Astrocyte of the cerebellum (primary cell): ENCODE data around the gene SP100.
A peak's percentile ranks its signal among the peaks of the same experiment; 100 is the strongest.

Experiments used
- DNase-seq: peaks from one replicate; pipeline ENCODE4 v3.0.0-alpha.2; 2011; ENCODE audit warnings: low read depth
- H3K4me3 ChIP-seq: 2 replicates; pipeline ENCODE4 v1.5.1; 2011; ENCODE audit warnings: mild to moderate bottlenecking, low read depth, low read length, moderate library complexity
- CTCF ChIP-seq: IDR thresholded peaks from 2 replicates; pipeline ENCODE4 v1.5.1; 2012; ENCODE audit warnings: low read length, low read depth, moderate library complexity, mild to moderate bottlenecking; ENCODE audit errors: missing control alignments
- in situ Hi-C: cut with HindIII; loops from 2 replicates; pipeline ENCODE4 v1.10.0; 2017; ENCODE audit warnings: low sequenced_read_pairs

Gene SP100

GRCh38 chr2:230417436-230417835 lies 1.4 kb downstream of the SP100 start:
- H3K4me3 ChIP-seq: peak overlapping the region; percentile 59
- TF ChIP-seq CTCF: no peak
- no peak for DNase-seq
- in situ Hi-C loops: no loop called here

- DNase-seq: no peak
- in situ Hi-C loops: no loop called here
- no peak for TF ChIP-seq CTCF
- H3K4me3 ChIP-seq: peak overlapping the region; percentile 25
Measured at GRCh38 chr2:230418341-230419016, 2.5 kb downstream of the SP100 start.

- no peak for DNase-seq
- no peak for TF ChIP-seq CTCF
- in situ Hi-C loops: no loop called here
- H3K4me3 ChIP-seq: no peak overlapping the region
Measured at GRCh38 chr2:230419181-230419580, 3.2 kb downstream of the SP100 start.

GRCh38 chr2:230422149-230422548 lies 6.1 kb downstream of the SP100 start:
- DNase-seq: no peak
- H3K4me3 ChIP-seq: no peak overlapping the region
- TF ChIP-seq CTCF: no peak
- in situ Hi-C loops: no loop called here

GRCh38 chr2:230423851-230424458 lies 8.0 kb downstream of the SP100 start:
- no peak overlapping the region for H3K4me3 ChIP-seq

GRCh38 chr2:230425377-230425776 lies 9.4 kb downstream of the SP100 start:
- TF ChIP-seq CTCF: no peak
- H3K4me3 ChIP-seq: no peak overlapping the region
- no peak for DNase-seq
- in situ Hi-C loops: no loop called here

More at GRCh38 chr2:230423851-230424458, 8.0 kb downstream of the SP100 start:
- in situ Hi-C loops: no loop called here
- DNase-seq: no peak
- no peak for TF ChIP-seq CTCF
